GM21390 (cell line): ENCODE measurements around the gene MPPE1.
"Not testable (repeated sequence)": the region's sequence is repeated elsewhere in the genome, so short reads cannot be mapped to it uniquely, and the experiment has no call there.

ENCODE experiments used
- ATAC-seq: cut with Tn5 transposase; IDR thresholded peaks from one replicate; pipeline ENCODE4 v1.9.1; 2021; ENCODE audit not compliant: unreplicated experiment

Gene MPPE1

DNA sequence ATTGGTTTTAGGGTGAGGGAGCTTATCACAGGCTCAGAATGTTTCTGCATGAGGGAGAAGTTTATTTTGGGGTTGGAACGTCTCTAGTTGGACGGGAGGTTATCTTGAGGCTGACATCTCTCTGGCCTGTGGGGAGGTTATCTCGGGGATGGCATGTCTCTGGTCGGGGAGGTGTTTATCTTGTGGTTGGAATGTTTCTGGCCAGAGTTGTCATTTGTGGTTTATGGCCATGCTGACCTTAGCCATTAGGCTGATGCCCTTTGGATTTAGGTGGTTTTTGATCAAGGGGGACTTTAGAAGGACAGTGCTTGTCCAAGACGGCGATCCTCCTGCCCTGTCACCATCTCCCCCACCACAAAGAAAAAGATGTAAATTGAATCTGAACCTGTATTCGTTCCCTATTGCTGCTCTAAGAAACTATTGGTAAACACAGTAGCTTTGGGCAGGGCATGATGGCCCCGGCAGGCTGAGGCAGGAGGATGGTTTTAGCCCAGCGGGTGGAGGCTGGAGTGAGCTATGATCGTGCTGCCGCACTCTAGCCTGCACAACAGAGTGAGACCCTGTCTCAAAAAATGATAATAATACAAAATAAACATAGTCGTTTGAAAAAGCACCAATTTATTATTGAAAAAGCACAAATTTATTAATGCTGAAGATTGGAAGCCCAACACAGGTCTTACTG is 17.8 kb upstream of the MPPE1 start:
- ATAC-seq, result no peak

DNA sequence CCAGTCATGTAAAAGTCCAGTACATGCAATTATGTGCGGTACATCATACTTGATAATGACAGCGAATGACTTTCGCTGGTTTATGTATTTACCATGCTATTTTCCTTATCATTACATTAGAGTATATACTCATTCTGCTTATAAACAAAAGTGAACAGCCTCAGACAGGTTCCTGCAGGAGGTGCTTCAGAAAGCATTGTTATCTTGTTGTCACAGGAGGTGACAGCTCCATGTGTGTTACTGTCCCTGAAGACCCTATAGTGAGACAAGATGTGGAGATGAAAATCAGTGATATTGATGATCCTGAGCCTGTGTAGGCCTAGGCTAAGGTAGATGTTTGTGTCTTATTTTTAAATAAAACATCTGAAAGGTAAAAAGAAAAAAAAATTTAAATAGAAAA is 15.3 kb upstream of the MPPE1 start:
- no peak for ATAC-seq

DNA sequence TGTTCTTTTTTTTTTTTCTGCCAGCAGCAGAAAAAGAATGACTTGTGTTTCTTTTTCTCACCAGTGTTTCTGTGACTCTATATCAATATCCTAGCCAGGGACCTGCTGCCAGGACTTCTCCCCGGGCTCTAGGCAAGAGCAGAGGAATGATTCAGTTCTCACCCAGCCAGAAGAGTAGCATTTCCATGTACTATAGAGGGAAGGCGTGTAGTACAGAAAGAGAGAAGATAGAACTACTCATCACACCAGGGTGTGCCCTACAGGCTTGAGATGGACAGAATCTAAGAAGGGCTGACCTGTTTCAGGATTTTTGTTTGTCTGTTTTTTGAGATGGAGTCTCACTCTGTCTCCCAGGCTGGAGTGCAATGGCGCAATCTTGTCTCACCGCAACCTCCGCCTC is 11.4 kb upstream of the MPPE1 start:
- ATAC-seq, result not testable (repeated sequence)

DNA sequence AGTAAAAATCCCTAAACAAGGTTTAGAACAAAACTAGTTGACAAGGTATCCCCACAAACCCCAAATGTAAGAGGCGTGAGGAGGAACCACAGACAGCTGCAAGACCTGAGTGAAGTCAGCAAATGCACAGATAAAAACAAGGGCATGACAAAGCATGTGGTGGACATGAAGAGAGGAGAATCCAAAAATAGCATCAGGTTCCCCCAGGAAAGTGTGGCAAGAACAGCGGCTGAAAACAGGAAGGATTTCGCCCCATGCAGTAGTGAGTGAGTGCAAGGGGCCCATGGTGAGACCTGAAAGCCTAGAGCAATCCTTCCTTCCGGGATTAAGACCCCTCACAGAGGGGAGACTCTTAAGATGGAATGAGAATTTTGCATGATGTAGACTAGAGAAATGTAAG is 8.8 kb upstream of the MPPE1 start:
- not testable (repeated sequence) for ATAC-seq

DNA sequence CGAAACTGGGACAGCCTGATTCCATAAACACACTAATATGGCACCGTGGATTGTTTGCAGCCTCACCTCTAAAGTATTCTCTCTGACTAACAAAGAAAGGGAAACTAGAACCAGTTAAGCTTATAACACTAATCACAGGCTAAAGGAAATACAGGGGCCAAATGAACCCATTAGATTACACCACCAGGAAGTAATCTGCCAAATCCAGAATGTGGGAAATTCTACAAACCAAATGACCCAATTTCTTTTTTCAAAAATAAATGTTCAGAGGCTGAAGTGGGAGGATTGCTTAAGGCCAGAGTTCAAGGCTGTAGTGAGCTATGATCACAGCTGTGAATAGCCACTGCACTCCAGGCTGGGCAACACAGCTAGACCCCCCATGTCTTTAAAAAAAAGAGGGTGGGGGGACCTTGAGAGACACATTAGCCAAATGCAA is 1.5 kb upstream of the MPPE1 start:
- no peak for ATAC-seq

DNA sequence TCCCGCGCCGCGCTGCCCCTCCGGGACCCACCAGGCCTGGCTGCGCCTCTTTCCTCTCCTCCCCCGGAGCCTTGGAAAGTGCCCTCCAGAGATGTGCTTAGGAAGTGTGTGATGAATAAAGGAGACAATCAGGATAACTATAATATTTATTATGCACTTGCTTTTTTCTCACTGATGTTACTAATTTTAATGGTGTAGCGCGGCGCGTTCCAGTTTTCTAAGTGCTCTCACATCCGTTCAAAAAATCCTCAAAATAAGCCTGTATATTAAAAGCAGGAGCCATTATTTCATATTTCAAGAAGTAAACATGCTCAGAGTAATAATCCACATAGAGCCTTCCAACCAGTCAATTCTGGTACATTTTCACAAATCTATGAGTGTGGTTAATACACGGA is 941 bp upstream of the MPPE1 start:
- ATAC-seq, result peak; percentile 3

DNA sequence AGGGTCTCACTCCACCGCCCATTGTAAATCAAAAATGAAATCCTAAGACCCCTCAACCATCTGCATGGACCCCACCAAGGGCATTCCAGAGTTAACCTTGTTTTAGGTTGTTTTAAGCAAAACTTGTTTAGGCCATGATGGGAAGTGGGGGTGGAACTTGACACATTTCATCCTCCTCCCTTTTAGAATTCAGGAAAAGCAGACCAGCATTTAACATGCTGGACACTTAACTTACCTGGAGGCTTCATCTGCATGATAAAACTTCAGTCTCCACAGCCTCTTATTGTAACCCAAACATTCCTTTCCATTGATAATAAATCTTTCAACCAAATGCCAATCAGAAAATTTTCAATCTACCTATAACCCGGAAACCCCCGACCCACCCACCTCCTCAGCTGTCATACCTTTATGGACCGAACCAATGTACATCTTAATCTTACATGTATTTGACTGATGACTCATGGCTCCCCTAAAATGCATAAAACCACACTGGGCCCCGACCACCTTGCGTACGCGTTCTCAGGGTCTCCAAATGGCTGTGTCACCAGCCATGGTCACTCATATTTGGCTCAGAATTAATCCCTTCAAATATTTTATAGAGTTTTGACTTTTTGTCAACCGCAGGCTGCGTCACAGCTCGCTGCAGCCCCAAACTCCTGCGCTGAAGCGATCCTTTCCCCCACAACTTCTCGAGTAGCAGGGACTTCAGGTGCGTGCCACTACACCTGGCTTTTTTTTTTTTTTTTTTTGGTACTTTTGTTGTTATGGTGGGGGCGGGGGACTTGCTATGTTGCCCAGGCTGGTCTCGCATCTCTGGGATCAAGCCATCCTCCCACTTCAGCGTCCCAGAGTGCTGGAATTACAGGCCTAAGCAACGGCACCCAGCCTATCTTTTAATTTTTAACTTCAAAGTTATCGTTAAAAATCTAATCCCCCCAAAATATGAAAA is 917 bp downstream of the MPPE1 start:
- ATAC-seq, result no peak

DNA sequence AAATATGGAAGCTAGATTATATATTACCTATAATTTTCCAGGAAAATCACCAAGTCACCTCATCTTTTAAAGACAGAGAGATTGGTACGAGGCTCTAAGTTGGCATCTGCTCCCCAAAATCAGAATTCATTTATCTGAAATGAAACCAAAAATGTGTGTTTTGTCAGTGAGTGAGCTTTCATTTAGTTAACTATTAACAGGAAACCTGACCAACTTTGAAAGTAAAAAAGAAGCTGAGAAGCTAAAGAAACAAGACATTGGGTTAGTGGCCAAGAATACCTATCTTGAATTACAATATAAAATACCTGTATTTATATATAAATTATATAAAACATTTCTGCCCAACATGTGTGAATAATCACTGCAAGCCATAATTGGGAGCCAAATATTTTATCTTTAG is 1.9 kb downstream of the MPPE1 start:
- ATAC-seq, result no peak

DNA sequence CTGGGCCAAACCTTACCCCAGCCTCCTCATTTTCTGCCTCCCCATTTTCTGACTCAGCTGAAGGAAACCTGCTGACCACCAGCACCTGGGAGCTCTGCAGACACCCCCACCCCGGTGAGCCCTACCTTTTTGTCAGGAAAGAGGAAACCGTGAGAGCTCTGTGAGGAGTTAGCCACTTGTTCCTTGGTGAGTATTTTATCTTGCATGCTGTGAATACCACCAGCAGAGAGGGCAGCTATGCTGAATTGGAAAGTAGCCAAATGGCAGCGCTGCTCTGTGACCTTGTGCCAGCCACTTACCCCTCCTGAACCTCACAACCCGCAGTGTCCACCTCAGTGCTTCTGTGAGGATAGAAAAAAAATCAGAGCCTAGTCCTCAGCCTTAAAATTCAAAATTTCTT is 2.5 kb downstream of the MPPE1 start:
- ATAC-seq, result no peak

DNA sequence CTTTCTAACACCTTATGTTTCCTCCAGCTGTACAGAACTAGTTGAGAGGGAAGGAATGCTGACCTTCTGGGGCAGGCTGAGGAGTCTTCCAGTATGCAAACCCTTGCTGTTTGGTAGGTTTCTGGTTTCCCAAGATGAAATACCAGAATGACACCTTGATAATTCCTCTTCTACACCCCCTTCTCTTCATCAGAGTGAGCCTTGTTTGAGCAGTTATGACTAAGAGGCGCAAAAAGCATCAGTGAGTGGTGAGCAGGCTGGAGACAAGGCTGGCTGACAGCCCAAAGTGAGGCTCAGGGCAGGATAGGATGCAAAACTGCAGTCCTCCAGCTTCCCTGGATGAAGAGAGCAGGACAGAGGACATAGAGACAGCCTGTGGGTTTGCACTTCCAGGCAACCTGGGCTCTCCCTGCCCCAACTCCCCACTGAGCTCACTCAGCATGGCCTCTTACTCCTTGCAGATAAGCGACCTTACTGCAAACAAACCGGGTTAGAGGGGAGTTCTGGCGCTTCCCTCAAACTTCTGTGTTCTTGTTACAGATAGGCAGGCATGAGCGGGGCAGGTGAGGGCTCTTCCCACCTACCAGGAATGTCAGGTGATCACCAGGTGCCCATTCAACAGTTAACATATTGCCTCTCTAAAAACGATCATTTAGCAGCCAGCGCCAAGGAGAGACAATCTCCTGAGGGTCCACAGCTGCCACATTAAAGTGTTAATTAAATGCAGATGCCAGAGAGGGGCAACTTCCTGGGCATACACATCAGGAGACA is 5.4 kb downstream of the MPPE1 start:
- ATAC-seq, result no peak

DNA sequence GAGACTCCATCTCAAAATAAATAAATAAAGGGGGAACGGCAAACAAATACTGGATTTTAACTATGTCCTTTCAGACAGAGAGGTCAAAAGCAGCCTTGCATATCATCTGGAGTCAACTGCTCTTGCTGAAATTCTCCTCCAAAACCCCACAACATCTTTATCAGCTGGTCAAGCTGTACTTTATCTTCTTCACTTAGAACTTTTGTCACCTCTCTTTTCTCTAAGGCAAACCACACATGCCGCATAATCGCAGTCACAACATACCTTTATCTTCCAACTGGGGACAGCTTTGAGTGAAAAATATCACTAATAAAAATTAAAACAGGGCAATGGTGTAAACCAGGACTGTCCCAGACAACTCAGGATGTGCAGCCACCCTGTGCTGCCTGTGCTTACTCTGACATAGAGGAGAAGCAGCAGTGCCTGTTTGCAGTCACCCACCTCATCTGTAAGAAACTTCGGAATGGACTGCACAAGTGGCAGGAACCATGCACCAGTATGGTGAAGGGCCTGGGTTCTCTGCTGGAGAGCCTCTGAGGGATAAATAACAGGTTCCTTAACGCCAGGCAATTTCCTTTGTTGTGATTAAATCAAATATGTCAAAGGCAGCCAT is 6.2 kb downstream of the MPPE1 start:
- no peak for ATAC-seq

DNA sequence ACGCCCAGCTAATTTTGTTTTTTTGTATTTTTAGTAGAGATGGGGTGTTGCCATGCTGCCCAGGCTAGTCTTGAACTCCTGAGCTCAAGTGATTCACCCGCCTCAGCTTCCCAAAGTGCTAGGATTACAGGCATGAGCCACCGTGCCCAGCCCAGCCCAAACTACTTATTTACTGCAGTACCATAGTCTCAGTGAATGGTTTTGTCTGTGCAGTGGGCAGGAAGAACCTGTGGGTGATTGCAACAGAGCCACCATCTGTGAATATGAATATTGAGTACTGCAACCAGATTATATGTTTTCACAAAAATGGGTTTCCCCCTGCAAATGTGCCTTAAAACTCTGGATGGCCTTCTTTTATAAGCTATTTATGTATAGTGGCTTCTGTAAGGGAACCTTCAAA is 9.1 kb downstream of the MPPE1 start:
- no peak for ATAC-seq

DNA sequence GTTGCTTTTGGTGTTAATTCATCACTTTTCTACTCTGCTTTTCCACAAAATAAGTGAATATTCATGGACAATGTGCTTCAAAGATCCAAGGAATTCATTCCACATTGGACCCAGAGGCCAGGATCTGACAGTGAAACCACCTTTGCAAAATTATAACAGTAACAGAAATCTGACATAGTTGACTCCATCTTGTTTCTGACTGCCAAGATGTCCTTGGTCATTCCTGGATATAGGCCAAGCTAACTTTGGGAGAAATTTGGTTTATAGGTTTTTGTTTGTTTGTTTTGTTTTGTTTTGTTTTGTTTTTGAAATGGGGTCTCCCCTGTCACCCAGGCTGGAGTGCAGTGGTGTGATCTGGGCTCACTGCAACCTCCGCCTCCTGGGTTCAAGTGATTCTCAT is 10.3 kb downstream of the MPPE1 start:
- no peak for ATAC-seq

DNA sequence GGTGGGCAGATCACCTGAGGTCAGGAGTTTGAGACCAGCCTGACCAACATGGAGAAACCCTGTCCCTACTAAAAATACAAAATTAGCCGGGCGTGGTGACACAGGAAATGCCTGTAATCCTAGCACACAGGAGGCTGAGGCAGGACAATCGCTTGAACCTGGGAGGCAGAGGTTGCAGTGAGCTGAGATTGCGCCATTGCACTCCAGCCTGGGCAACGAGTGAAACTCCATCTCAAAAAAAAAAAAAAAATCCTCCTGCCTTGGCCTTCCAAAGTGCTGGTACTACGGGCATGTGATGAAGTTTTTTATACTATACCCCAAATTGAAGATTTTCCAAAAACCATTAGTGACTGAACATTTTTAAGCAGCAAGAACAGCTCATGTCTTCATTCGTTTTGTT is 15.7 kb downstream of the MPPE1 start:
- not testable (repeated sequence) for ATAC-seq

DNA sequence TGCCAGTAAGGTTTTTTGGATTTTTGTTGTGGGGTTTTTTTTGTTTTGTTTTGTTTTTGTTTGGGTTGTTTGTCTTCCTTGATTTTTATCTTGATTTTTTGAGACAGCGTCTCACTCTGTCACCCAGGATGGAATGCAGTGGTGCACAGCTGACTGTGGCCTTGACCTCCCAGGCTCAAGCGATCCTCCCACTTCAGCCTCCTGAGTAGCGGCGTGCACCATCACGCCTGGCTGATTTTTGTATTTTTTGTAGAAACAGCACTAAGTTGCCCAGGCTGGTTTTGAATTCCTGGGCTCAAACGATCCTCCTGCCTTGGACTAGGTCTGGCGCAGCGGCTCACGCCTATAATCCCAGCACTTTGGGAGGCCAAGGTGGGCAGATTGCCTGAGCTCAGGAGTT is 16.4 kb downstream of the MPPE1 start:
- no peak for ATAC-seq

DNA sequence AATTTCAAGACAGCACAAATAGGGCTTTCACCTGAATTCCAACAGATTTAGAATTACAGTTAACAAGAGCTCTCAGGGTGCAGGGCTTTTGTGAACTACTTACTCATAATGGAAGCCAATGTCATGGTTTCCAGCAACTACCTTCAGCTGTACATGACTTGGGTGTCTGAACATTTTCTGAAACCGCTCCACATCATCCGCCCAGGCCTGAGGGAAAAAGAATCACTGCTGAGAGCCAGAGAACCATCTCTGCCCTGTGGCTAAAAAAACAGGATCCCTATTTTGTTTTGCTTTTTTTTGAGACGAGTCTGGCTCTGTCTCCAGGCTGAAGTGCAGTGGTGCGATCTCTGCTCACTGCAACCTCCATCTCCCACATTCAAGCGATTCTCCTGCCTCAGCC is 18.8 kb downstream of the MPPE1 start:
- no peak for ATAC-seq

DNA sequence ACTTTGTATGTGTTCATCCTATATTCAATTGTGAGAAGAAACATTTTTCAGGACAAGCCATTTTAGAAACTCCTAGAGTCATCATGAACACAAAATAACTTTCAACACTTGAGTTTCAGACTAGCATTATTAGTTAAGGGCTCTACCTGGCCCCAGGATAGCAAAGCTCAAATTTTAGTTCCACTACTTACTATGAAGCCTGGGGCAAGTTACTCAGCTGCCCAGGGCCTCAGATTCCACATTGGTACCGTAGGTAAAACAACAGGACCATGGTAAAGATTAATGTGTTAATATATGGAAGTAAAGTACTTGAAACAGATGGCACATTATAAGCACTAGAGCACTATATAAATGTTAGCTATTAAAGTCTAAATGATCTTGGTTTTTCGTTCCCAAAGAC is 19.4 kb downstream of the MPPE1 start:
- ATAC-seq, result no peak

DNA sequence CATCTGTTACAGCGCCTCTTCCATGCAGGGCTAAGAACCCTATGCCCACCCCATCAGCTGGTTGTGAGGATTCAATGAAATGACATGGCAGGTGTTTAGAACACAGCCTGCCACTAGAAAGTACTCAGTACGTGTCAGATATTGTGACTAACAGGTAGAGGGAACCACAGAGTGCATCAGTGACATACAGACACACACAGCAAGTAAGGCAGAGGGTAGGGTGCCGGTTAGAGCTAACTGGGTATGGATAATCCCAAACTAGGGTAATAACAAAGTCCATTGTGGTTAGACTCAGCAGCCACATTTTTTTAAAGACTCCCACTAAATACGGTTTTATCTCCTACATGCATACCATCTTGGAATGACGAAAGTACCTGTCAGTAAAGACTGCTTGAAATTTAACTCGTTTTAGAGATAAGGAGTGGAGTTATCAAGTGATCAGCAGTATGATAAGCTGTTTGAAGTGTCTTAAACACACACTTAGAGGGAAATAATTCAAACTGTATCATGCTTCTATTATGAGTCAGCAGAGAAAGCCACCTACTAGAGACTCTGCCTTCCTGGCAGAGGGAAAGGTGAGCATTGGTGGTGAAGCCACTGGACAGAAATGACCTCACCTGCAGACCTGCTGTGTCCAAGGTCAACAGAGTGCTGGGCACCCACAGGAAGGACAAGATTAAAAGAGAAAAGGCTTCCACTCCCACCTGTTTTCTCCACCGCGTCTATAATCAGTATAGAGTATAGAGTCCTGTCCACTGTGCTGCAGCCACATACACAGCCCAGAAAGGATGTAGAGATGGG is 20.6 kb downstream of the MPPE1 start:
- no peak for ATAC-seq

DNA sequence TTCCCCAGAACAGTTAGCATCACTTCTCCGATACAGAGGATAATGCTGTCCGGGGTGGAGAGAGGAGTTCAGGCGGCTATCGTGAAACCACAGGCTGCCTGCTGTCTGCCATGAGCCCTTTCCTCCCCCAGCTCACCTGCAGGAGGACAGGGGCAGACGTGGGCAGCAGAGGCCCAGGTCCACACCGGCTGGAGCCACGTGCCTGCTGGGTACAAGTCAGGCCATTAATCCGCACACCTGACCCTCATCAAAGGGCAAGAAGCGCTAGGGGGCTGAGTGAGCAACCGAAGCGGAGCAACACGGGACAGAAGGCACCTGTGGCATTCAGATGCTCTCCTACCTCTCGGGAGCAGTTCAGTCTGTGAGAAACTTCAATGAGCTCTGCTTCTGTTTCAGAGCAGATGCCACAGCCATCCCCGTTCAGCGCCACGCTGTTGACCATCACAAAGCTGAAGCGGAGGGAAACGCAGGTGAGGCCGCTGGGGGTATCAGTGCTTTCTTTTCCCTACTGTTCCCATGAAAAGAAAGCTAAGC is 21.5 kb downstream of the MPPE1 start:
- no peak for ATAC-seq

DNA sequence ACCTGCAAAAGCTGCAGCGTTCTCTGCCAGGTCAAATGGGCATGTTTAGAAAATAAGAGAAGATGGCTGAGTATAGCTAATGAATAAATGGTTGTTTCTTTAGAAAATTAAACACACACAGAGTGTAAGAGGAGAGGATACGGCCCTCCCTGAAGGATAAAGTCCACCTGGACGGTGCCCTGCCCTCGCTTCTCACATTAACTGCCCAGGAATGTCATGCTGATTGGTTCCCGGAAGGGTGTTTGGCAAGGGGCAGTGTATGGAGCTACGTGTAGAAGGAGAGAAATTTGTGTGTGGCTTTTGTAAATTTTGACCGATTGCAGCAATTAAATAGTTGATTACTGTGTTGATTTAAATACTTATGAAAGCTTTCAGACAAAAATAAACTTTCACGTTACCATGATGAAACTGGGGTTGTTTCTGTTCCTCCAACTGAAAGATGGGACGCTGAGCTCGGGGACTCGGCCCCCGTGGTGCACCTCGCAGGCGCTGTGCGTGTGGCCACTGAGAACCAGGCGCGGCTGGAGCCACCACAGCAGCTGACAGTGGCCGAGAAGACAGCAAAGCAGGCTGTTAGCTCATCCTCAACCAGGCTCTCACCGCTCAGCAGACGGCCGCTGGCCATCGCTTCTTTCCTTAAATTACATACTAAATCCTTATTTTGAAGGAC is 22.7 kb downstream of the MPPE1 start:
- ATAC-seq, result no peak
